Ectodermal cell (in vitro differentiated cells): ENCODE measurements around the gene CNDP2.

Experiments used
- H3K27ac ChIP-seq: 2 replicates; pipeline ENCODE4 v1.7.0; 2013; ENCODE audit warnings: mild to moderate bottlenecking, low read depth, low read length; ENCODE audit not compliant: insufficient read depth, poor library complexity, severe bottlenecking
- H3K27me3 ChIP-seq: 2 replicates; pipeline ENCODE4 v1.7.0; 2013; ENCODE audit warnings: mild to moderate bottlenecking, low read length; ENCODE audit not compliant: insufficient read depth, control insufficient read depth, poor library complexity, severe bottlenecking
- H3K36me3 ChIP-seq: one replicate; pipeline ENCODE4 v1.7.0; 2013; ENCODE audit warnings: low read length; ENCODE audit not compliant: control insufficient read depth, insufficient read depth
- H3K4me1 ChIP-seq: one replicate; pipeline ENCODE4 v1.7.0; 2013; ENCODE audit warnings: low read length; ENCODE audit not compliant: control insufficient read depth, insufficient read depth
- H3K4me3 ChIP-seq: 2 replicates; pipeline ENCODE4 v1.7.0; 2013; ENCODE audit warnings: low read depth, low read length, control low read depth; ENCODE audit not compliant: insufficient read depth
- H3K9me3 ChIP-seq: 2 replicates; pipeline ENCODE4 v1.7.0; 2013; ENCODE audit warnings: mild to moderate bottlenecking, low read length, moderate library complexity; ENCODE audit not compliant: control insufficient read depth
- WGBS, 2 experiments: methylation state at CpG; one replicate each; pipeline ENCODE4 v1.1.7; 2013; ENCODE audit warnings: missing lambda C conversion rate in 2 of 2; 5-methylcytosine and 5-hydroxymethylcytosine counted together

Gene CNDP2

GRCh38 chr18:74488354-74488753 lies 7.8 kb upstream of the CNDP2 start:
- H3K9me3 ChIP-seq, result no peaks in the 10 kb centered on the region
- H3K27ac ChIP-seq, result no peak overlapping the region
- 91 to 97% methylated on average over 8 of the region's 8 CpGs for WGBS, 2 experiments
- H3K27me3 ChIP-seq, result no peaks in the 10 kb centered on the region
- H3K4me1 ChIP-seq, result peaks cover 7% of the 10 kb centered on the region
- no peak overlapping the region for H3K4me3 ChIP-seq
- H3K36me3 ChIP-seq, result no peaks in the 10 kb centered on the region

- H3K27ac ChIP-seq, result no peak overlapping the region
- 94 to 95% methylated on average over 8 of the region's 8 CpGs for WGBS, 2 experiments
- H3K4me1 ChIP-seq, result peaks cover 7% of the 10 kb centered on the region
Measured at GRCh38 chr18:74488864-74489263, 7.3 kb upstream of the CNDP2 start.

GRCh38 chr18:74489676-74490075 lies 6.5 kb upstream of the CNDP2 start:
- Histone ChIP-seq H3K36me3 (no peaks in the 10 kb centered on the region), H3K27me3 (no peaks in the 10 kb centered on the region), H3K9me3 (no peaks in the 10 kb centered on the region), H3K4me3 (no peak overlapping the region), H3K27ac (no peak overlapping the region), H3K4me1 (peaks cover 7% of the 10 kb centered on the region)
- 76 to 87% methylated on average over 5 of the region's 7 CpGs for WGBS, 2 experiments

More at GRCh38 chr18:74488864-74489263, 7.3 kb upstream of the CNDP2 start:
- no peaks in the 10 kb centered on the region for H3K9me3 ChIP-seq
- H3K36me3 ChIP-seq, result no peaks in the 10 kb centered on the region
- no peaks in the 10 kb centered on the region for H3K27me3 ChIP-seq
- no peak overlapping the region for H3K4me3 ChIP-seq

DNA sequence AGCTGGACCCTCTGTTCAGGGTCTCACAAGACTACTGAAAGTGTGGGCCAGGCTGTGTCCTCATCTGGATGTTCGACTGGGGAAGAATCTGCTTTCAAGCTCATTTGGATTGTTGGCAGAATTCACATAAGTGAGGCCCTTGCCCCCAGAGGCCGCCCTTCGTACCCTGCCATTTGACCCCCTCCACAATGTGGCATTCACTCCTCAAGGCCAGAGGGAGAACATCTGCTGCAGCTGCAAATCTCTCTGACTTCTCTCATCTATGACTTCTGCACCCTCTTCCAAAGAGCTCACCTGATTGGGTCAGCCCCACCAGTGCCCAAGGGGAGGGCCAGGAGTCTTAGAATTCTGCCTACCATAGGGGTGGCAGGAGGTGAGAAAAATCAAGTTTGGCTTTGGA lies 3.9 kb upstream of the CNDP2 start:
- no peak overlapping the region for H3K4me3 ChIP-seq
- WGBS, 2 experiments, result 76 to 81% methylated on average over 3 of the region's 3 CpGs
- no peak overlapping the region for H3K27ac ChIP-seq
- H3K4me1 ChIP-seq, result no peaks in the 10 kb centered on the region
- no peaks in the 10 kb centered on the region for H3K27me3 ChIP-seq
- H3K9me3 ChIP-seq, result no peaks in the 10 kb centered on the region
- H3K36me3 ChIP-seq, result no peaks in the 10 kb centered on the region

DNA sequence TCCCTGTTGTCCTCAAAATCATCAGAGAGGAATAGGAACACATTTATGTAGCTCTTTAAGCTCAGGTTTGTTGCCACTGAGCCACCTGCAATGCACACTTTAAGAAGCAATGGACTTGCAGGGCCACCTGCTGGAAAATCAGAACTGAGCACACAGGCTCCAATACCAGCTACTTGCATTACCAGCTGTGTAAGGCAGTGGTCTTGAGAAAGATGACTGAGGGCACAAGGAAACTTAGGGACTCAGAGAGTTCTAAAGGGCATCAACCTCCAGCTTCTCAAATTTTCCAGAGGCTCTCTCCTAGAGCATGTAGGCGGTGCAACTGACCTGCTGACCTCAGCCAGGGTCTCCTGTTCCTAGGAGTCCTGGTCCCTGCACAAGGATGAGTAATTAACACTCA lies 2.5 kb upstream of the CNDP2 start:
- WGBS, 2 experiments, result 69 to 72% methylated on average over 1 of the region's 1 CpG
- Histone ChIP-seq H3K36me3 (peaks cover 3% of the 10 kb centered on the region), H3K9me3 (no peaks in the 10 kb centered on the region), H3K4me3 (no peak overlapping the region), H3K27ac (no peak overlapping the region), H3K4me1 (no peaks in the 10 kb centered on the region), H3K27me3 (no peaks in the 10 kb centered on the region)

GRCh38 chr18:74494514-74494913 lies 1.6 kb upstream of the CNDP2 start:
- peaks cover 6% of the 10 kb centered on the region for H3K36me3 ChIP-seq
- H3K27me3 ChIP-seq, result no peaks in the 10 kb centered on the region
- no peak overlapping the region for H3K27ac ChIP-seq
- WGBS, 2 experiments, result no CpG with 5 or more reads among the region's 1 CpG
- H3K4me1 ChIP-seq, result no peaks in the 10 kb centered on the region
- H3K4me3 ChIP-seq, result no peak overlapping the region
- no peaks in the 10 kb centered on the region for H3K9me3 ChIP-seq

DNA sequence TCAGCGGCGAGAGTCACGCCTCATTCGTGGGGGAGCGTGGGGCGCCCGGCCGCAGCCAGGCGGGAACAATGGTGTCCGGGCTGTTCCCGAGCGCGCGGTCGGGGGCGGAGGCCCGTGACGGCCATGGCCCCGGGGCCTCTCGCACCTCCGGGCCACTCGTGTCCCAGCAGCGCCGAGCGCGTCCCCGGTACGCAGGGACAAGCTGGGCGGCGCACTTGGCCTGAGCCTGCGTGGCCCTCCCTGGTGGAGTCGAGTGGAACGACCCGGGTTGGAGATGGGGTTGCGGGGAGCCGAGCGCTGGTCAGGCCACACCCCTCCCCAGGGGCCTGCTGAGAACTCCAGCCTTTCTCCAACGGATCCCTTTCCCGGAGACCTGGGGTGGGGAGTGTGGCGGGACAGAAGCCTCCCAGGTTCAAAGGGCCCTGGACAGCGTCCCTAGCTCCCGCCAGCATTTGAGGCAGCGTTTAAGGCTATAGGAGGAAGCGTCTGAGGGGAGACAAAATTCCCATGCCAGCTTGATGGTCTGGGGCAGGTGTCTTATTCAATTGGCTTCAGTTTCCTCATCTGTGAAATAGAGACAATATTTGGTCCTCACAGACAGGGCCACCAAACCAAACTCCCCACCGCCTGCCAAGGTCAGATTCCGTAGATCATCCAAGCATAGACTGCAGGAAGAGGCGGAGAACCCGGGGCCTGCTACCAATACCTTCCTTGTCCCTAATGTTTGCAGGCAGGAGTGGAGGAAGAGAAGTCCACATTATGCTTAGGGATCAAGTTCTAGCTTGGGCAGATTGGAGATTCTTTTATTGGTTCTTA lies 553 bp downstream of the CNDP2 start:
- peaks cover 9% of the 10 kb centered on the region for H3K36me3 ChIP-seq
- no peaks in the 10 kb centered on the region for H3K9me3 ChIP-seq
- 4 to 5% methylated on average over 48 of the region's 48 CpGs for WGBS, 2 experiments
- peak overlapping the region; percentile 91 for H3K27ac ChIP-seq
- no peaks in the 10 kb centered on the region for H3K4me1 ChIP-seq
- no peaks in the 10 kb centered on the region for H3K27me3 ChIP-seq
- H3K4me3 ChIP-seq, result peak overlapping the region; percentile 87

- WGBS, 2 experiments, result 90 to 93% methylated on average over 8 of the region's 8 CpGs
- Histone ChIP-seq H3K9me3 (no peaks in the 10 kb centered on the region), H3K27ac (no peak overlapping the region), H3K4me1 (no peaks in the 10 kb centered on the region), H3K36me3 (peaks cover 9% of the 10 kb centered on the region), H3K4me3 (peak overlapping the region; percentile 87), H3K27me3 (no peaks in the 10 kb centered on the region)
Measured at GRCh38 chr18:74497324-74497676, 1.1 kb downstream of the CNDP2 start.

GRCh38 chr18:74497778-74498177 lies 1.6 kb downstream of the CNDP2 start:
- no peaks in the 10 kb centered on the region for H3K9me3 ChIP-seq
- H3K4me1 ChIP-seq, result no peaks in the 10 kb centered on the region
- H3K36me3 ChIP-seq, result peaks cover 12% of the 10 kb centered on the region
- H3K4me3 ChIP-seq, result no peak overlapping the region
- WGBS, 2 experiments, result 88 to 96% methylated on average over 3 of the region's 3 CpGs
- no peaks in the 10 kb centered on the region for H3K27me3 ChIP-seq
- no peak overlapping the region for H3K27ac ChIP-seq

GRCh38 chr18:74498712-74499627 lies 2.8 kb downstream of the CNDP2 start:
- no peak overlapping the region for H3K4me3 ChIP-seq
- H3K27ac ChIP-seq, result no peak overlapping the region
- H3K4me1 ChIP-seq, result no peaks in the 10 kb centered on the region

More at GRCh38 chr18:74498712-74499627, 2.8 kb downstream of the CNDP2 start:
- WGBS, 2 experiments, result 92 to 93% methylated on average over 14 of the region's 14 CpGs
- Histone ChIP-seq H3K27me3 (no peaks in the 10 kb centered on the region), H3K9me3 (no peaks in the 10 kb centered on the region), H3K36me3 (peaks cover 17% of the 10 kb centered on the region)
